Endothelial cell of umbilical vein (primary cell): ENCODE measurements around the gene MAPK8.

ENCODE experiments used
- POLR2A ChIP-seq: IDR thresholded peaks from 2 replicates; pipeline ENCODE4 v1.6.1; 2012; ENCODE audit warnings: low read depth, mild to moderate bottlenecking, control low read depth, low read length
- TF ChIP-seq, protein P1 (sequence below), 2 donors: IDR thresholded peaks; 1 replicate in 1 of 2; 2 replicates in 1 of 2; pipeline ENCODE4 v1.5.1; 2011; ENCODE audit warnings: low read length in 2 of 2, mild to moderate bottlenecking in 2 of 2, moderate library complexity in 2 of 2, control low read depth in 1 of 2, inconsistent platforms in 1 of 2, low read depth in 1 of 2; ENCODE audit not compliant: insufficient read depth in 1 of 2; ENCODE audit errors: extremely low read depth in 1 of 2

DNA sequence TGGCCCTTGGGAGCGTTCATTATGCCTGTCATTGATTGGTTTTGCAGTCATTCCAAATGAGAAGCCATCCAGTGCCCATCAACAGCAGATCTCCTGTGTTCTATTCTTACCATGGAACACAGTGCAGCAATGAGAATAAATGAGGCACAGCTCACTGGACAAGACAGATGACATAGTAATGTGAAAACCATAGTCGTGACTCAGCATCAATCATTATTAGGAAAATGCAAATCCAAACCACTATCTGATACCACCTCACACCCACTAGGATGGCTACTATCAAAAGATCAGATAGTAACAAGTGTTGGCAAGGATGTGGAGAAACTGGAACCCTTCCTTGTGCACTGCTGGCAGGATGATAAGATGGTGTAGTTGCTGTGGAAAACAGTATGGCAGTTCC lies 153.7 kb downstream of the MAPK8 start:
- TF ChIP-seq, protein P1, sequence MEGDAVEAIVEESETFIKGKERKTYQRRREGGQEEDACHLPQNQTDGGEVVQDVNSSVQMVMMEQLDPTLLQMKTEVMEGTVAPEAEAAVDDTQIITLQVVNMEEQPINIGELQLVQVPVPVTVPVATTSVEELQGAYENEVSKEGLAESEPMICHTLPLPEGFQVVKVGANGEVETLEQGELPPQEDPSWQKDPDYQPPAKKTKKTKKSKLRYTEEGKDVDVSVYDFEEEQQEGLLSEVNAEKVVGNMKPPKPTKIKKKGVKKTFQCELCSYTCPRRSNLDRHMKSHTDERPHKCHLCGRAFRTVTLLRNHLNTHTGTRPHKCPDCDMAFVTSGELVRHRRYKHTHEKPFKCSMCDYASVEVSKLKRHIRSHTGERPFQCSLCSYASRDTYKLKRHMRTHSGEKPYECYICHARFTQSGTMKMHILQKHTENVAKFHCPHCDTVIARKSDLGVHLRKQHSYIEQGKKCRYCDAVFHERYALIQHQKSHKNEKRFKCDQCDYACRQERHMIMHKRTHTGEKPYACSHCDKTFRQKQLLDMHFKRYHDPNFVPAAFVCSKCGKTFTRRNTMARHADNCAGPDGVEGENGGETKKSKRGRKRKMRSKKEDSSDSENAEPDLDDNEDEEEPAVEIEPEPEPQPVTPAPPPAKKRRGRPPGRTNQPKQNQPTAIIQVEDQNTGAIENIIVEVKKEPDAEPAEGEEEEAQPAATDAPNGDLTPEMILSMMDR (IDR thresholded peaks at IDR 0.05; ENCODE audit: extremely low read depth in 1 of 2, insufficient read depth in 1 of 2, low read depth in 1 of 2, low read length in 2 of 2), result no peak
- no peak for TF ChIP-seq POLR2A
